GM13976 (cell line): ENCODE results near the gene ACSF2.

Experiments
- DNase-seq: peaks from one replicate; pipeline ENCODE4 v3.0.0; 2012; ENCODE audit warnings: low spot score
- CTCF ChIP-seq: IDR thresholded peaks from 2 replicates; pipeline ENCODE4 v1.5.1; 2012; ENCODE audit warnings: borderline replicate concordance, mild to moderate bottlenecking; ENCODE audit not compliant: insufficient read depth; ENCODE audit errors: extremely low read depth, missing control alignments, control extremely low read depth
- in situ Hi-C: fragments of 300-500 bp; cut with MboI; formaldehyde crosslinking; loops from one replicate; pipeline ENCODE4 v1.12.0; 2022; ENCODE audit warnings: low sequenced_read_pairs, mixed read lengths, inconsistent platforms; ENCODE audit not compliant: unreplicated experiment

Gene ACSF2

DNA sequence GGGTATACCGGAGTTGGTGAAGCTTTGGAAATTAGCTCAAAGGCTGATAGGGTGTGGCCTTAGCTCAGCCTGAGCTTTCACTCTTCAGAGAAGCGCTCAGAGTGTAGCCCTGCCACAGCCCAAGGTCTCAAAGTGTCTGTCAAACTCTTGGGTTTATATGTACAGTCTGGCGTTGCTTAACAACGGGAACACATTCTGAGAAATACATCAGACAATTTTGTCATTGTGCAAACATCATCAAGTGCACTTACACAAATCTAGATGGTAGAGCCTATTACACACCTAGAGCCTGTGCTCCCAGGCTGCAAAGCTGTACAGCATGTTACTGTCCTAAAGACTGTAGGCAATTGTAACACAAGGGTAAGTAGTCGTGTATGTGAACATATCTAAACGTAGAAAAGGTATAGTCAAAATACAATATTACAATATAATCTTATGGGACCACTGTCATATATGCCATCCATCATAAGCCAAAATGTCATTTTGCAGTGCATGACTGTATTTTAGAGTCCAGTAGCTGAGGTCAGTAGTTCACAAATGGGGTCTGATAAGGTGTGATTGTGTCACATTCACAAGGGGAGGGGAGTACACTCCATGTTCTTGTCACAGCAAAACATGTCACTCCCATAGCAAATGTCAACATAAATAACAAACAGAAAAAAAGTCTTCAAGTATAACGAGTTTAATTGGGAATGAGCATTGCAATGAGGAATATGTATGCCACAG is 22.0 kb downstream of the ACSF2 start:
- TF ChIP-seq CTCF: no peak

DNA sequence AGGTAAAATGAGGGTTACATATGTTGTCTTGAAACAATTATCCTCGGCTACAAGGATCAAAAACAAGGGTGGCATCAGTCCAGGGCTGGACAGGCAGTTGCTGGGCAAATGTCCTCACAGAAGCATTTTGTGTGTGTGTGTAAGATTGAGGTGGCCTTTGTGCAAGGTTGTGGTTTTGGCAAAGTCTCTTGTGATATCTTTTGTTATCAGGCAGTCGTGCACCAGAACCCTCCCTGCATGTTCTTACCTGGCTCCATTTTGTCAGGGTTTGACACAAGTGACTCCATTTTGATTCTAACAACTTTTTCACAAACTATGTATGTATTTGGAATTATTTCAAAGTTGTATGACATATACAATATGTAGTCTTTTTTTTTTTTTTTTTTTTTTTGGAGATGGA is 22.6 kb downstream of the ACSF2 start:
- in situ Hi-C loops: no loop called here
- no peak for TF ChIP-seq CTCF
- no peak for DNase-seq

More for the DNA sequence above, 22.0 kb downstream of the ACSF2 start:
- in situ Hi-C loops: no loop called here
- no peak for DNase-seq

GRCh38 chr17:50451943-50452629 is 26.1 kb downstream of the ACSF2 start:
- no peak for DNase-seq
- in situ Hi-C loops: no loop called here
- no peak for TF ChIP-seq CTCF

GRCh38 chr17:50452630-50453300 is 26.7 kb downstream of the ACSF2 start:
- TF ChIP-seq CTCF: no peak
- in situ Hi-C loops: no loop called here
- no peak for DNase-seq

DNA sequence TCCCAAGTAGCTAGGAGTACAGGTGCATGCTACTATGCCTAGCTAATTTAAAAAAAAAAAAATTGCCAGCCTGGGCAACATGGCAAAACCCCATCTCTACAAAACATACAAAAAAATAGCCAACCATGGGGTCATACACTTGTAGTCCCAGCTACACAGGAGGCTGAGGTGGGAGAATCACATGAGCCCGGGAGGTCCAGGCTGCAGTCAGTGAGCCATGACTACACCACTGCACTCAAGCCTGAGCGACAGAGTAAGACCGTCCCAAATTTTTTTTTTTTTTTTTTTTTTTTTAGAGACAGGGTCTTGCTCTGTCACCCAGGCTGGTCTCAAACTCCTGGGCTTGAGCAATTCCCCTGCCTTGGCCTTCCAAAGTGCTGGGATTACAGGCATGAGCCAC is 27.9 kb downstream of the ACSF2 start:
- in situ Hi-C loops: no loop called here
- DNase-seq: no peak
- TF ChIP-seq CTCF: no peak

DNA sequence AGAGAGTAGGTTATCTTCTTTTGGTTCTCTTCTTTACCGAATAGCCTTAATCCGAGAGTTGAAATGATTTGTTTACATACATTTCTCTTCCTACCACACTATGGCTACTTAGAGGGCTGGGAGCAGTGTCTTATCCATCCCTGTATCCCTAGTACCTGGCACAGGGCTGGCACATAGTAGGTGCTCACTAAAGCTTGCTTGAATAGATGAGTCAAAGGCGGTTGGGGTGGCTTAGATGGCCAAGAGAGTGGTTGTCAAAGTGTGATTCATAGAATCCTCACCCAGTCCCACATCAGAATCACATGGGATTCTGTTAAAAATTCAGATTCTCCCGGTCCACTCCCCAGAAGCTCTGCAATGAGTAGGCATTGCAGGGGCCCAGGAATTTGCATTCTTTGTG is 31.6 kb downstream of the ACSF2 start:
- TF ChIP-seq CTCF: no peak
- in situ Hi-C loops: no loop called here
- no peak for DNase-seq
